Cortex of kidney (tissue), 1 donor: ENCODE measurements around the gene WIPF3.

Experiments
- DNase-seq: peaks from one replicate; lab custom pipeline; 2025; lab: John Stamatoyannopoulos, UW

Gene WIPF3

GRCh38 chr7:29915481-29916215 is 109.3 kb downstream of the WIPF3 start:
- DNase-seq: no peak

GRCh38 chr7:29917641-29918040 is 111.3 kb downstream of the WIPF3 start:
- no peak for DNase-seq

GRCh38 chr7:29918850-29919249 is 112.5 kb downstream of the WIPF3 start:
- no peak for DNase-seq

GRCh38 chr7:29919790-29920189 is 113.5 kb downstream of the WIPF3 start:
- no peak for DNase-seq

- DNase-seq: no peak
Observed at GRCh38 chr7:29920491-29920890, 114.2 kb downstream of the WIPF3 start.

- no peak for DNase-seq
Observed at GRCh38 chr7:29921404-29922010, 115.2 kb downstream of the WIPF3 start.

GRCh38 chr7:29922921-29923700 is 116.8 kb downstream of the WIPF3 start:
- DNase-seq: no peak

GRCh38 chr7:29924006-29924405 is 117.7 kb downstream of the WIPF3 start:
- DNase-seq: no peak

GRCh38 chr7:29924684-29925083 is 118.4 kb downstream of the WIPF3 start:
- no peak for DNase-seq

GRCh38 chr7:29926216-29926615 is 119.9 kb downstream of the WIPF3 start:
- no peak for DNase-seq

GRCh38 chr7:29926741-29927140 is 120.4 kb downstream of the WIPF3 start:
- no peak for DNase-seq

- no peak for DNase-seq
Observed at GRCh38 chr7:29929018-29929807, 122.9 kb downstream of the WIPF3 start.

GRCh38 chr7:29935111-29935510 is 128.8 kb downstream of the WIPF3 start:
- DNase-seq: no peak

- DNase-seq: no peak
Observed at GRCh38 chr7:29937132-29937531, 130.8 kb downstream of the WIPF3 start.

- no peak for DNase-seq
Observed at GRCh38 chr7:29940199-29940598, 133.9 kb downstream of the WIPF3 start.

GRCh38 chr7:29945259-29945809 is 139.0 kb downstream of the WIPF3 start:
- no peak for DNase-seq

GRCh38 chr7:29946428-29947186 is 140.3 kb downstream of the WIPF3 start:
- DNase-seq: no peak

- DNase-seq: no peak
Observed at GRCh38 chr7:29948587-29948986, 142.3 kb downstream of the WIPF3 start.

GRCh38 chr7:29950480-29950879 is 144.2 kb downstream of the WIPF3 start:
- no peak for DNase-seq

GRCh38 chr7:29951206-29951605 is 144.9 kb downstream of the WIPF3 start:
- no peak for DNase-seq

- no peak for DNase-seq
Observed at GRCh38 chr7:29953726-29954347, 147.5 kb downstream of the WIPF3 start.
